Glutamatergic neuron (in vitro differentiated cells): ENCODE data around the gene DERA. TPM values are rescaled to one million over a fixed set of nuclear protein-coding genes. Genes with fewer than 3 reads are reported as not detected.

Source experiments
- DNase-seq: peaks from one replicate; pipeline ENCODE4 v3.0.0; 2022
- H3K27ac Mint-ChIP-seq: one replicate; pipeline ENCODE4 v1.8.0; 2020; ENCODE audit warnings: mild to moderate bottlenecking, mixed read lengths, inconsistent platforms; ENCODE audit not compliant: unreplicated experiment
- H3K27me3 Mint-ChIP-seq: one replicate; pipeline ENCODE4 v1.8.0; 2020; ENCODE audit warnings: mild to moderate bottlenecking, moderate library complexity, mixed read lengths, inconsistent platforms; ENCODE audit not compliant: unreplicated experiment
- H3K36me3 Mint-ChIP-seq: one replicate; pipeline ENCODE4 v1.8.0; 2020; ENCODE audit warnings: mild to moderate bottlenecking, mixed read lengths, inconsistent platforms; ENCODE audit not compliant: unreplicated experiment
- H3K4me1 Mint-ChIP-seq: one replicate; pipeline ENCODE4 v1.8.0; 2020; ENCODE audit warnings: mild to moderate bottlenecking, low read depth, mixed read lengths, inconsistent platforms; ENCODE audit not compliant: unreplicated experiment
- H3K4me3 Mint-ChIP-seq: one replicate; pipeline ENCODE4 v1.8.0; 2020; ENCODE audit warnings: mild to moderate bottlenecking, mixed read lengths, inconsistent platforms; ENCODE audit not compliant: unreplicated experiment
- H3K9me3 Mint-ChIP-seq: one replicate; pipeline ENCODE4 v1.8.0; 2020; ENCODE audit warnings: mild to moderate bottlenecking, moderate library complexity, mixed read lengths, inconsistent platforms; ENCODE audit not compliant: unreplicated experiment
- total RNA-seq: library from RNA; stranded (reverse); fragmentation: NEBNext Ultra II Directional; extraction: Animal tissue kit (Norgen Biotek cat#: 25700); gene quantifications from one replicate; pipeline ENCODE4 v1.2.1, GENCODE V29; 2021; ENCODE audit not compliant: unreplicated experiment
- TF ChIP-seq, protein P1 (sequence below): fragments of 200-600 bp; sonication (generic); IDR thresholded peaks from one replicate; pipeline ENCODE4 v1.5.0; 2021; ENCODE audit not compliant: partially characterized antibody, unreplicated experiment

DERA gene
- total RNA-seq, 1 donor from 2014 or later = 55.6 TPM

GRCh38 chr12:15987696-15988095 lies 76.6 kb downstream of the DERA start:
- no peak for DNase-seq
- Mint-ChIP-seq H3K36me3 (no peaks in the 10 kb centered on the region), H3K4me3 (no peak overlapping the region), H3K9me3 (no peaks in the 10 kb centered on the region), H3K4me1 (peaks cover 8% of the 10 kb centered on the region), H3K27me3 (no peaks in the 10 kb centered on the region), H3K27ac (no peak overlapping the region)
- TF ChIP-seq, protein P1, sequence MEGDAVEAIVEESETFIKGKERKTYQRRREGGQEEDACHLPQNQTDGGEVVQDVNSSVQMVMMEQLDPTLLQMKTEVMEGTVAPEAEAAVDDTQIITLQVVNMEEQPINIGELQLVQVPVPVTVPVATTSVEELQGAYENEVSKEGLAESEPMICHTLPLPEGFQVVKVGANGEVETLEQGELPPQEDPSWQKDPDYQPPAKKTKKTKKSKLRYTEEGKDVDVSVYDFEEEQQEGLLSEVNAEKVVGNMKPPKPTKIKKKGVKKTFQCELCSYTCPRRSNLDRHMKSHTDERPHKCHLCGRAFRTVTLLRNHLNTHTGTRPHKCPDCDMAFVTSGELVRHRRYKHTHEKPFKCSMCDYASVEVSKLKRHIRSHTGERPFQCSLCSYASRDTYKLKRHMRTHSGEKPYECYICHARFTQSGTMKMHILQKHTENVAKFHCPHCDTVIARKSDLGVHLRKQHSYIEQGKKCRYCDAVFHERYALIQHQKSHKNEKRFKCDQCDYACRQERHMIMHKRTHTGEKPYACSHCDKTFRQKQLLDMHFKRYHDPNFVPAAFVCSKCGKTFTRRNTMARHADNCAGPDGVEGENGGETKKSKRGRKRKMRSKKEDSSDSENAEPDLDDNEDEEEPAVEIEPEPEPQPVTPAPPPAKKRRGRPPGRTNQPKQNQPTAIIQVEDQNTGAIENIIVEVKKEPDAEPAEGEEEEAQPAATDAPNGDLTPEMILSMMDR = no peak

GRCh38 chr12:15988983-15989755 lies 78.0 kb downstream of the DERA start:
- Mint-ChIP-seq H3K36me3 (no peaks in the 10 kb centered on the region), H3K4me1 (no peaks in the 10 kb centered on the region), H3K27ac (no peak overlapping the region), H3K9me3 (no peaks in the 10 kb centered on the region), H3K4me3 (no peak overlapping the region), H3K27me3 (no peaks in the 10 kb centered on the region)
- TF ChIP-seq, protein P1 = no peak
- no peak for DNase-seq

DNA sequence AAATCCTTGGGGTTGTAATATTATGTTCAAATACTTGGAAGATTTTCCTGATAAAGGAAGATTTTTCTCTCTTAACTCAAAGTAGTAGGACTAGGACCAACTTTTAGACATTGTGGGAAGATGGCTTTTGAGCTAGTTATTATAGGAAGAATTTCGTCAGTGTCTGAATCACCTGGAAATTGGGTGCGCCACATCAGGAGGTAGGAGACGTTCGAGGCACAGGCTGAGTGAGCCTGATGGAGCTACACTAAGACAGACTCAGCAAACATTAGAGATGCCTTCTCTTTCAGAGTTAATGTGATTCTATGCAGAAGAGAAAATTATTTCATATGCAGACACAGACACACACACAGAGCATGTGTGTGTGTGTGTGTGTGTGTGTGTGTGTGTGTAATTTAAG lies 84.7 kb downstream of the DERA start:
- Mint-ChIP-seq H3K9me3 (peaks cover 2% of the 10 kb centered on the region), H3K4me1 (no peaks in the 10 kb centered on the region), H3K4me3 (no peak overlapping the region), H3K27ac (no peak overlapping the region), H3K36me3 (no peaks in the 10 kb centered on the region), H3K27me3 (peaks cover 2% of the 10 kb centered on the region)
- TF ChIP-seq, protein P1 = no peak
- DNase-seq = no peak

DNA sequence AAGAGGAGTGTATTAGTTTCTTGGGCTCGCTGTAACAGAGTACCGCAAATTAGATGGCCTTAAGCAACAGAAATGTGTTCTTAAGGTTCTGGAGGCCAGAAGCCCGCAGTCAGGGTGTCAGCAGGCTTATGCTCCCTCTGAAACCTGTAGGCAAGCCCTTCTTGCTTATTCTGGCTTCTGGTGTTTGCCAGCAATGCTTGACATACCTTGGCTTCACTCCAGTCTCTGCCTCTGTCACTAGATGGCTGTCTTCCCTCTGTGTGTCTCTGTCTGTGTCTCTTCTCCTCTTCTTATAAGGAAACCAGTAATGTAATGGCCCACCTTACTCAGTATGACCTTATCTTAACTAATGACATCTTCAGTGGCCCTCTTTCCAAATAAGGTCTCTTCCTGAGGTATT lies 85.1 kb downstream of the DERA start:
- Mint-ChIP-seq H3K9me3 (peaks cover 2% of the 10 kb centered on the region), H3K27ac (no peak overlapping the region), H3K27me3 (peaks cover 2% of the 10 kb centered on the region), H3K4me3 (no peak overlapping the region), H3K36me3 (no peaks in the 10 kb centered on the region), H3K4me1 (no peaks in the 10 kb centered on the region)
- DNase-seq = no peak
- TF ChIP-seq, protein P1 = no peak

GRCh38 chr12:15996948-15997347 lies 85.8 kb downstream of the DERA start:
- Mint-ChIP-seq H3K4me3 (no peak overlapping the region), H3K27me3 (peaks cover 2% of the 10 kb centered on the region), H3K36me3 (no peaks in the 10 kb centered on the region), H3K27ac (no peak overlapping the region), H3K9me3 (peaks cover 2% of the 10 kb centered on the region), H3K4me1 (no peaks in the 10 kb centered on the region)
- no peak for DNase-seq
- TF ChIP-seq, protein P1 = no peak
